NCI-H774 (cell line): ENCODE results near the gene TADA3.

Experiments used
- DNase-seq: peaks from one replicate; lab custom pipeline; 2025; lab: John Stamatoyannopoulos, UW

Gene TADA3

GRCh38 chr3:9809615-9810432 lies 17.6 kb upstream of the TADA3 start, which contains the start of gene TTLL3:
Gene TTLL3 (plus strand): TSS chr3:9810262. CDS start chr3:9810662, 400 bp downstream.
- peak; percentile 28 for DNase-seq

- no peak for DNase-seq
Measured at GRCh38 chr3:9809239-9809614, 17.0 kb upstream of the TADA3 start.

- DNase-seq, result peak; percentile 5
Measured at GRCh38 chr3:9808345-9809037, 16.2 kb upstream of the TADA3 start.

GRCh38 chr3:9807981-9808344 lies 15.7 kb upstream of the TADA3 start:
- no peak for DNase-seq

- DNase-seq, result no peak
Measured at GRCh38 chr3:9806688-9807589, 14.7 kb upstream of the TADA3 start.

GRCh38 chr3:9806137-9806536 lies 13.9 kb upstream of the TADA3 start:
- no peak for DNase-seq

- no peak for DNase-seq
Measured at GRCh38 chr3:9804996-9805395, 12.7 kb upstream of the TADA3 start.

GRCh38 chr3:9803494-9803893 lies 11.2 kb upstream of the TADA3 start:
- no peak for DNase-seq

- no peak for DNase-seq
Measured at GRCh38 chr3:9800529-9800928, 8.3 kb upstream of the TADA3 start.

GRCh38 chr3:9797196-9797945 lies 5.1 kb upstream of the TADA3 start:
- DNase-seq, result no peak

GRCh38 chr3:9795207-9795606 lies 2.9 kb upstream of the TADA3 start:
- no peak for DNase-seq

GRCh38 chr3:9794400-9794799 lies 2.1 kb upstream of the TADA3 start:
- no peak for DNase-seq

GRCh38 chr3:9793161-9793781 lies 998 bp upstream of the TADA3 start:
- no peak for DNase-seq

- DNase-seq, result no peak
Measured at GRCh38 chr3:9791790-9792404, 376 bp downstream of the TADA3 start.

GRCh38 chr3:9791127-9791526 lies 1.1 kb downstream of the TADA3 start:
- no peak for DNase-seq

- no peak for DNase-seq
Measured at GRCh38 chr3:9787714-9788113, 4.6 kb downstream of the TADA3 start.

GRCh38 chr3:9786825-9787669 lies 5.2 kb downstream of the TADA3 start:
- DNase-seq, result no peak

GRCh38 chr3:9786209-9786739 lies 6.0 kb downstream of the TADA3 start:
- DNase-seq, result no peak

GRCh38 chr3:9785602-9786001 lies 6.7 kb downstream of the TADA3 start:
- DNase-seq, result no peak

- no peak for DNase-seq
Measured at GRCh38 chr3:9784965-9785364, 7.3 kb downstream of the TADA3 start.
